Neuronal stem cell (in vitro differentiated cells): Measurements from ENCODE around the gene PNPLA2.
A peak's percentile ranks its signal among the peaks of the same experiment; 100 is the strongest.

Source experiments
- DNase-seq: peaks from one replicate; pipeline ENCODE4 v3.0.0-alpha.2; 2013; ENCODE audit warnings: low spot score
- H2AFZ ChIP-seq: one replicate; pipeline ENCODE4 v1.6.1; 2013; ENCODE audit warnings: mild to moderate bottlenecking, low read length, inconsistent platforms
- H2AK5ac ChIP-seq: 2 replicates; pipeline ENCODE4 v1.6.1; 2013; ENCODE audit warnings: low read depth, mild to moderate bottlenecking, inconsistent platforms, low read length, moderate library complexity, mixed read lengths
- H2BK120ac ChIP-seq: 2 replicates; pipeline ENCODE4 v1.6.1; 2013; ENCODE audit warnings: low read depth, mild to moderate bottlenecking, inconsistent platforms, low read length, moderate library complexity, mixed read lengths
- H2BK12ac ChIP-seq: one replicate; pipeline ENCODE4 v1.6.1; 2013; ENCODE audit warnings: low read length, inconsistent platforms
- H2BK15ac ChIP-seq: 2 replicates; pipeline ENCODE4 v1.6.1; 2013; ENCODE audit warnings: mild to moderate bottlenecking, low read length, inconsistent platforms, mixed read lengths
- H2BK5ac ChIP-seq: one replicate; pipeline ENCODE4 v1.6.1; 2013; ENCODE audit warnings: inconsistent platforms, mild to moderate bottlenecking, low read length, moderate library complexity
- H3K14ac ChIP-seq: one replicate; pipeline ENCODE4 v1.6.1; 2013; ENCODE audit warnings: low read length, inconsistent platforms
- H3K18ac ChIP-seq: 2 replicates; pipeline ENCODE4 v1.6.1; 2013; ENCODE audit warnings: low read length, inconsistent platforms
- H3K23ac ChIP-seq: 2 replicates; pipeline ENCODE4 v1.6.1; 2013; ENCODE audit warnings: low read depth, mild to moderate bottlenecking, mixed read lengths, low read length, inconsistent platforms; ENCODE audit not compliant: poor library complexity
- H3K27ac ChIP-seq: replicated peaks from 3 replicates; pipeline ENCODE4 v1.5.1; 2013; ENCODE audit warnings: low read length, inconsistent platforms
- H3K27me3 ChIP-seq, 3 experiments: 2 replicates each; pipeline ENCODE4 v1.6.1; 2013; ENCODE audit warnings: low read length in 3 of 3, mild to moderate bottlenecking in 2 of 3, inconsistent platforms in 1 of 3, low read depth in 1 of 3, mixed read lengths in 1 of 3, moderate library complexity in 1 of 3; ENCODE audit not compliant: control insufficient read depth in 3 of 3, insufficient read depth in 3 of 3
- H3K36me3 ChIP-seq, 2 donors: replicated peaks in 1 of 2; 2 replicates each; pipeline ENCODE4 v1.6.1; 2013; ENCODE audit warnings: low read length in 2 of 2; ENCODE audit not compliant: control insufficient read depth in 2 of 2, insufficient read depth in 2 of 2
- H3K4ac ChIP-seq: 2 replicates; pipeline ENCODE4 v1.6.1; 2013; ENCODE audit warnings: inconsistent platforms, mild to moderate bottlenecking, low read length, moderate library complexity
- H3K4me1 ChIP-seq, 2 donors: 1 replicate in 1 of 2; 2 replicates in 1 of 2; pipeline ENCODE4 v1.6.1; 2013; ENCODE audit warnings: low read length in 2 of 2, low read depth in 1 of 2; ENCODE audit not compliant: control insufficient read depth in 2 of 2, insufficient read depth in 1 of 2
- H3K4me2 ChIP-seq: one replicate; pipeline ENCODE4 v1.6.1; 2013; ENCODE audit warnings: mild to moderate bottlenecking, low read length, inconsistent platforms; ENCODE audit not compliant: insufficient read depth, poor library complexity, severe bottlenecking
- H3K4me3 ChIP-seq, 2 donors: 2 replicates each; pipeline ENCODE4 v1.5.1; 2013; ENCODE audit warnings: low read length in 2 of 2, mild to moderate bottlenecking in 2 of 2, inconsistent platforms in 1 of 2, moderate library complexity in 1 of 2
- H3K79me1 ChIP-seq: one replicate; pipeline ENCODE4 v1.6.1; 2013; ENCODE audit warnings: low read depth, mild to moderate bottlenecking, inconsistent platforms, low read length, moderate library complexity
- H3K9ac ChIP-seq: one replicate; pipeline ENCODE4 v1.6.1; 2013; ENCODE audit warnings: mild to moderate bottlenecking, low read depth, low read length, inconsistent platforms; ENCODE audit not compliant: poor library complexity
- H3K9me3 ChIP-seq, 2 donors: replicated peaks in 1 of 2; 2 replicates each; pipeline versions ENCODE3 to v1.6.1; 2013; ENCODE audit warnings: low read length in 2 of 2, mild to moderate bottlenecking in 2 of 2, inconsistent platforms in 1 of 2, low read depth in 1 of 2, mixed read lengths in 1 of 2, moderate library complexity in 1 of 2; ENCODE audit not compliant: control insufficient read depth in 2 of 2, insufficient read depth in 1 of 2
- H4K8ac ChIP-seq: one replicate; pipeline ENCODE4 v1.6.1; 2013; ENCODE audit warnings: low read depth, mild to moderate bottlenecking, inconsistent platforms, low read length, moderate library complexity
- H4K91ac ChIP-seq: one replicate; pipeline ENCODE4 v1.6.1; 2013; ENCODE audit warnings: low read length, low read depth, mild to moderate bottlenecking, inconsistent platforms; ENCODE audit not compliant: poor library complexity
- WGBS, 2 donors: extraction: QIAGEN DNeasy Blood & Tissue Kit; methylation state at CpG; one replicate each; pipeline ENCODE4 v1.1.7; 2013; ENCODE audit warnings: missing lambda C conversion rate in 2 of 2, mixed read lengths in 1 of 2; ENCODE audit not compliant: insufficient read length in 2 of 2, insufficient replicate concordance in 1 of 2; ENCODE audit errors: extremely low coverage in 2 of 2; 5-methylcytosine and 5-hydroxymethylcytosine counted together

PNPLA2 gene

GRCh38 chr11:853682-854448, 35.2 kb downstream of the PNPLA2 start:
- peak overlapping the region; percentile 66 for H3K4ac ChIP-seq
- peak overlapping the region; percentile 98 for H2BK15ac ChIP-seq
- peaks cover 27% of the 10 kb centered on the region for H3K79me1 ChIP-seq
- H2BK12ac ChIP-seq: peak overlapping the region; percentile 98
- no peak overlapping the region for H3K4me2 ChIP-seq
- H2BK120ac ChIP-seq: peak overlapping the region; percentile 72
- peak overlapping the region; percentile 93 for H3K18ac ChIP-seq
- peak overlapping the region; percentile 30 for H3K9ac ChIP-seq
- DNase-seq: no peak
- H3K27me3 ChIP-seq: peaks cover 0 to 15% (median 0%) of the 10 kb centered on the region in 3 experiments
- H3K4me3 ChIP-seq: no peak overlapping the region
- no CpG with 5 or more reads among the region's 27 CpGs for WGBS, 2 donors
- H2AFZ ChIP-seq: no peak overlapping the region
- H3K23ac ChIP-seq: peak overlapping the region; percentile 91
- H4K8ac ChIP-seq: no peak overlapping the region
- H2BK5ac ChIP-seq: peak overlapping the region; percentile 39
- peak overlapping the region; percentile 99 for H2AK5ac ChIP-seq
- peaks cover 38 to 42% of the 10 kb centered on the region in 2 donors for H3K4me1 ChIP-seq
- H3K9me3 ChIP-seq: no peaks in the 10 kb centered on the region
- no peaks in the 10 kb centered on the region for H3K36me3 ChIP-seq
- no peak overlapping the region for H3K27ac ChIP-seq
- no peak overlapping the region for H3K14ac ChIP-seq
- H4K91ac ChIP-seq: no peak overlapping the region

- H3K18ac ChIP-seq: peak overlapping the region; percentile 96
- H3K4me2 ChIP-seq: peak overlapping the region; percentile 18
- DNase-seq: no peak
- no peak overlapping the region for H3K4me3 ChIP-seq
- WGBS, 2 donors: no CpG with 5 or more reads among the region's 20 CpGs
- peak overlapping the region; percentile 97 for H2BK120ac ChIP-seq
- H2AFZ ChIP-seq: no peak overlapping the region
- H4K8ac ChIP-seq: no peak overlapping the region
- H3K9me3 ChIP-seq: no peaks in the 10 kb centered on the region
- peak overlapping the region; percentile 80 for H3K23ac ChIP-seq
- peak overlapping the region; percentile 85 for H4K91ac ChIP-seq
- H2BK12ac ChIP-seq: peak overlapping the region; percentile 98
- peak overlapping the region; percentile 99 for H2AK5ac ChIP-seq
- H2BK5ac ChIP-seq: peak overlapping the region; percentile 90
- peak overlapping the region; percentile 43 for H3K27ac ChIP-seq
- peak overlapping the region; percentile 98 for H2BK15ac ChIP-seq
- peaks cover 33% of the 10 kb centered on the region for H3K79me1 ChIP-seq
- peak overlapping the region; percentile 88 for H3K9ac ChIP-seq
- H3K4ac ChIP-seq: no peak overlapping the region
- no peaks in the 10 kb centered on the region for H3K36me3 ChIP-seq
- H3K4me1 ChIP-seq: peaks cover 36 to 37% of the 10 kb centered on the region in 2 donors
- H3K27me3 ChIP-seq: peaks cover 0 to 11% (median 0%) of the 10 kb centered on the region in 3 experiments
- H3K14ac ChIP-seq: peak overlapping the region; percentile 97
Observed at GRCh38 chr11:854601-855329, 36.1 kb downstream of the PNPLA2 start.

GRCh38 chr11:855330-855674, 36.6 kb downstream of the PNPLA2 start:
- no peaks in the 10 kb centered on the region for H3K9me3 ChIP-seq

GRCh38 chr11:855796-856195, 37.1 kb downstream of the PNPLA2 start:
- Histone ChIP-seq H3K79me1 (peaks cover 30% of the 10 kb centered on the region), H3K27ac (no peak overlapping the region), H2BK5ac (peak overlapping the region; percentile 90), H2AFZ (no peak overlapping the region), H4K8ac (no peak overlapping the region), H2AK5ac (peak overlapping the region; percentile 75), H3K36me3 (no peaks in the 10 kb centered on the region), H3K27me3 (peaks cover 0 to 4% (median 0%) of the 10 kb centered on the region in 3 experiments), H3K23ac (peak overlapping the region; percentile 85), H2BK15ac (peak overlapping the region; percentile 95), H3K4me2 (no peak overlapping the region), H2BK120ac (no peak overlapping the region), H4K91ac (no peak overlapping the region), H3K4ac (peak overlapping the region; percentile 66), H2BK12ac (peak overlapping the region; percentile 88), H3K9me3 (no peaks in the 10 kb centered on the region), H3K4me3 (no peak overlapping the region), H3K14ac (peak overlapping the region; percentile 94), H3K9ac (peak overlapping the region; percentile 88), H3K4me1 (peaks cover 31 to 35% of the 10 kb centered on the region in 2 donors), H3K18ac (peak overlapping the region; percentile 57)
- WGBS, 2 donors: no CpG with 5 or more reads among the region's 12 CpGs
- DNase-seq: no peak

More at GRCh38 chr11:855330-855674, 36.6 kb downstream of the PNPLA2 start:
- Histone ChIP-seq H2AFZ (no peak overlapping the region), H3K79me1 (peaks cover 33% of the 10 kb centered on the region), H3K36me3 (no peaks in the 10 kb centered on the region), H3K4me2 (peak overlapping the region; percentile 18), H4K91ac (peak overlapping the region; percentile 85), H2BK120ac (peak overlapping the region; percentile 97), H4K8ac (no peak overlapping the region), H2AK5ac (peak overlapping the region; percentile 99), H3K18ac (peak overlapping the region; percentile 96), H2BK5ac (peak overlapping the region; percentile 90), H2BK15ac (peak overlapping the region; percentile 98), H3K9ac (peak overlapping the region; percentile 88), H3K4me3 (no peak overlapping the region), H3K23ac (peak overlapping the region; percentile 85), H3K4me1 (peaks cover 34 to 36% of the 10 kb centered on the region in 2 donors), H2BK12ac (peak overlapping the region; percentile 73), H3K14ac (peak overlapping the region; percentile 97), H3K27me3 (peaks cover 0 to 8% (median 0%) of the 10 kb centered on the region in 3 experiments), H3K4ac (no peak overlapping the region), H3K27ac (no peak overlapping the region)
- WGBS, 2 donors: no CpG with 5 or more reads among the region's 7 CpGs
- no peak for DNase-seq
